NCI-H128 (cell line): ENCODE measurements around the gene DAAM2.
A peak's percentile ranks its signal among the peaks of the same experiment; 100 is the strongest.

Experiments used
- DNase-seq: peaks from one replicate; lab custom pipeline; 2025; ENCODE audit not compliant: unreplicated experiment; lab: John Stamatoyannopoulos, UW

The DAAM2 gene

DNA sequence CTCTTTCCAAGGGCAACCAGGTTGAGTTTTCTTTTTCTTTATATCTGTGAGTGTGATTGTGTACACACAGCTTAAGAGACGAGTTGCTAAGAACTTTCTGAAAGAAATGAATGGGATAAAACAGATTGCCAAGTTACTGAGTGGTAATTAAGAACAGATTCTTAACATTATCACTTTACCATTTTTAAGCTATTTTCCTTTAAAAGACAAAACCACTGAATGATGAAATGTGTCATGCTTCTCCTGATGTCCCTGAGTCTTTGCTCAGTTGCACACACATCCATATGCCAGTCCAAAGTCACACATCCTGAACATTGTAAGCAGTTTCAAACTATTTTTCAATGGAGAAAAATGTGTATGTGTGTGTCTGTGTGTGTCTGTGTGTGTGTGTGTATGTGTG, 5.5 kb upstream of the DAAM2 start:
- DNase-seq = no peak

DNA sequence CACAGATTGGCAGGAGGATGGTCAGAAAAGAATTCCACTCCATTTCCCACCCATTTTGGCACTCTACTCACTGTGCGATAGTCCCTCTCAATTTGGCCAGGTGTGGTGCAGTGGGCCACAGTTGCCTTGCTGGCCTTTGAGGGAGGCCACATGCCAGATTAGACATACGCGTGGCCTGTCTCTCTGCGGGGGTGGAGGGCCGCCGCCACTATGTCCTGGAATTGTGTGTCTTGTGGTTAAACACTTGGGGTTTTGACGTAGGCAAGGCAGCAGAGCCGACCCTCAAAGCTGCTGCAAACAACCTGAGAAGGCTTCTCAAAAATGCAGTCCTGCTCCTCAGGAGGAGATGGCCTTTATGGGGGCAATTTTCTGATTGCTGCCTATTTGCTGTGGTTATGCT, 4.9 kb upstream of the DAAM2 start:
- DNase-seq = no peak

DNA sequence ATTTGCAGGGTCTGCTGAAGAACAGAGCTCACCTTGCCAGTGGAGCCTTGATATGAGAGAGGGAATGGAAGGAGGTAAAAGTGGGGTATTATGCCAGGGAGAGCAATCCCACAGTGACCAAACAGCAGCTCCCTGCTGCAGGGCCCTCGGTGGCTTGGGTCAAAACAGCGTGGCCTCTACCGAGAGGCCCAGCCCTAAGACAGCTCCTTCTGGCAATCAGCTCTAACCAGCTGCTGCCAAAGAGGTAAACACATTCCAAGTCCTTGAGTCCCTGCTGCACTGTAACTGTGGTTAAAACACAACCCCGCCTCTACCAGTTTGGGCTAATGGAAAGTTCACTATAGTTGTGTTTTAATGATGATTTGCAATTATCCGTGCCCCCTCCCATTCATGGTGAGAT, 1.4 kb upstream of the DAAM2 start:
- DNase-seq = no peak

DNA sequence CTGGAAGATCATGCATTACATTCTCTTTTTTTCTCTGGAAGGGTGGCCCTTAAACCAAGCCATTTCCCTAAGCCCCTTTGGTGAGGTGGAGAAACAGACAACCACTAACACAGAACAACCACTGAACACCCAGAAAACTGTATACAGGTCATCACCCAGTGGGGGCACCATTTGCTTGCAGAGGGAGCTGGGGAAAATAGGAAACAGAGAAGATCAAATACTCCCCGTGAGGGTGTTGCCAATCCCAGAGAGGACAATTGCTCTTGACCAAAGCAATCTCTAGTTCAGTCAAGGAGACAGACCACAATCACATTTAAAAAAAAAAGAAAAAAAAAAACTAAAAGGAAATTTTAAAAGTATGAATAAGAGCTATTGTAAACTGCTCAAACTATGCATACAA, 865 bp upstream of the DAAM2 start:
- DNase-seq = no peak

DNA sequence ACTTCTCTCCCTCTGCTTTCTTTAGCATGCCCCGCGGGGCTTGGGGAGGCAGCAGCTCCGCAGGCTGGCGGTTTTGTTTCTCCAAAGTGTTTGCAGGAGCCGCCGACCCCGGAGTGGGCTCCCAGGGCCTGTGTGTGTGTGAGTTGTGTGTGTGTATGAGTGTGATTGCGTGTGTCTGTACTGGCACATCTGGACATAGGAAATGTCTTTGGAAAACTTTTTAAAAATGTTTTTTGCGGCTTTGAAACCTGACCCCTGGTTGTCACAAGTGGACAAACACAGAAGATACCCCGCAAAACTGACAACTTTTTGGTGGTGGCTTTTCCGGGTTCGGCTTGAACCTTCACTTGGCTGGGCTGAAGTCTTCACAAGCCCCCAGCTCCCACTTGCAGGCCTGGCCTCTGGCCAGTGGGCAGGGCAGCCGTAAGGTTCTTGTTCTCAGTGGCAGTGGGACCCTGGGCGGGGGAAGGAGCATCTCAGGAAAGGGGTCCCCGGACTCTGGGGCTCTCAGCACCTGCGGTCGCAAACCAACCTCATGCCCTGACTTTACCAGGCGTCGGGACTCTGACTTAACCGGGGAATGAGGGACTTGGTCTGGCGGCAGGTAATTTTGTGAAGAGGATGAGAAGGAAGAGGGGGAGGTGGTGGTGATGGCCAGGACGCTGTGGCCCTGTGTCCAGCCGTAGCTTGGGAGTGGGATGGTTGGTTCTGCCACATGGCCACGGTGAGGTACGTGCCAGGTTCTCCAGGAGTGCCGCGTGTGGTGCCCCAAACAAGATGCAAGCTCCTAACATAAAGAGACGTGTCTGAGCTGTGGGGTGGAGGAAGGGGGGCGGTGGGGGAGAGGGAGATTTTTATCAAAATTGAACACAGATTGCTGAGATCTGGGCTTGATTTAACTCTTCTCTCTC, 619 bp downstream of the DAAM2 start:
- no peak for DNase-seq

DNA sequence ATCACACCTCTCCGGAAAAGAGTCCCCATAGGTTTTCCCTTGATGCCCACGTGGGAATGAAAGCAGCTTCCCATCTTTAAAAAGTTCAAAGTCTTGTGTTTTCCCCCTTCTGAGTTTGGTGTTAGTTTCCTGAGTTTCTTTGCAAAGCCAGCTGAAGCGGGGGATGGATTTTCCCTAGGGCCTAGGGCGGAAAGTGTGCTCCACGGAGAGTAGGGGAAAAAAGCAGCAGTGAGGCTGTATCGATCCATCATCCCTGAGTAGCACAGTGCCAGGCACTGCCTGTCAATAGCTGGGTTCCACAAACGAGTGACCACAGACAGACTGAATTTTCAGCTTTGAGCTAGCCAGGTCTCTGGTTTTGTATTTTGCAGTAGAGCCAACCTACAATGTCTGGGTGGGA, 1.3 kb downstream of the DAAM2 start:
- no peak for DNase-seq

DNA sequence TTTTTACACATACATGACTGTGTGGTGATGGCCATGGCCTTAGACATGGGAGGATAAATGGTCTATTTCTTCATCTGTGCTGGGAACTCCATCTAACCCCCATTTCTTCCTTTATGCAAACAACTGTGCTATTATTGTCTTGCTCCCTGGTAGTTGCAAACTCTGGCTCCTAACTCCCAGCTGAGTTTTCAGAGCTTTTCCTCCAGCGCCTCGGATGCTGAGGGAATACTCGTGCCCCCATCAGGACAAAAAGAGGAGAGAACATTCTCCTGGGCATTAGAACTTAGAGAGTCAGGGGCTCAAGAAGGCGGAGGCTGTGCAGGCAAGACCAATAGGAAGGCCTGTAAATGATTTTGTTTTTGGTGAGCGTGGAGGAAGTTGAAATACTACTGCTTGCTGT, 2.1 kb downstream of the DAAM2 start:
- DNase-seq = no peak

DNA sequence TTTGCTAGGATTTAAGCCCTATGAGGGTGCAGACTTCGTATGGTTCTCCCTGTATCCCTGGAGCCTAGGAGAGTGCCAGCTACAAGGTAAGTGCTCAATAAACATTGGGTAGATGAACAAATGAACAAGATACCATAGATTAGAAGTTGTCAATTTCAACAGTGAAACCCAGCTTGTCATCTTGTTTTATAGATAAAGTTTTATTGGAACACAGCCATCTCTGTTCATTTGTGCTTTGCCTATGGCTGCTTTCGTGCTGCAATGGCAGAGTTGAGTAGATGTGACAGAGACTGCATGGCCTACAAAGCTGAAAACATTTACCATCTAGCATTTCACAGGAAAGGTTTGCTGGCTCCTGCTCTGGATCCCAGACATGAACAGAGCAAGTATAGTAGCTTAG, 5.6 kb downstream of the DAAM2 start:
- no peak for DNase-seq

DNA sequence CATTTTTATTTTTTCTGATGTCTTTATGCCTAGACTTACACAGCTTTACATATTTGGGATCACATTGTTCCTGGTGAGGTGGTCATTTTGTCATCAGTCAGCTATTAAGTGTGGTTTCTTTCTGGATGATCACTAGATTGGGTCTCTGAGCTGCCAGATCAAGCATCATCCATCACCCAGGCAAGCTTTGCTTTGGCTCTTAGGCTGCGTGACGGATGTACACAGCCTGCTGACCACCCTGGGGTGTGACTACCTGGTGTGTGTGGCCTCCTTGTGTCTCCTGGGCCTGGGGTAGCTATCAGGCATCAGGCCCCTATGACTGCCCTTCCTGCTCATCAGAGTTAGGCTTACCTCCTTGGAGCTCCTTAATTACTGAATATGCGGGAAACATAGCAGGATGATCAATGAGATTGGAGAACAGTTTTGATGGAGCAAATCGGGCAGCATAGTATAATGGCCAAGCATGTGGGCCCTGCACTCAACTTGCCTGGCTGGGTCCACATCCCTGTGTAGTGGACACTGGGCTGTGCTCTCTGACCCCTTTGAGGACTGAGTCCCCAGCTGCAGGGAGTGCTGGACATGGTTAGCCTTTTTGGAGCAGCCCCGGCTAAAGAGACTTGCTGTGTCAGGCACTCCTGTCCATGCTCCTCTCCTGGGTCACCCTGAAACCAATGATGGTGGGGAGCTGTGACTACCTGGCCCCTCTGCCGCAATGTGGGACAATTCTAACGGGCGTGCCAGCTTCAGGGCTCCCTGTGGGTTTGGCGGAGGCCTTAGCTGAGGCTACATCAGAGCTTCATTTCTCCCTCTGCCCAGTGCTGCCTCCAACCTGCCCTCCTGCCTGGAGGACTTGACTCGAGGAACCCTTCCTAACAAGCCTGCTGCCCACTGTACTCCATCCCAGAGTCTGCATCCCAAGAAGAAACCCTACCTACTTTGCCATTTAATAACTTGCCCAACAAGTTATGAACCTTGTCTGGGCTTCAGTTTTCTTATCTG, 8.2 kb downstream of the DAAM2 start:
- DNase-seq = no peak

DNA sequence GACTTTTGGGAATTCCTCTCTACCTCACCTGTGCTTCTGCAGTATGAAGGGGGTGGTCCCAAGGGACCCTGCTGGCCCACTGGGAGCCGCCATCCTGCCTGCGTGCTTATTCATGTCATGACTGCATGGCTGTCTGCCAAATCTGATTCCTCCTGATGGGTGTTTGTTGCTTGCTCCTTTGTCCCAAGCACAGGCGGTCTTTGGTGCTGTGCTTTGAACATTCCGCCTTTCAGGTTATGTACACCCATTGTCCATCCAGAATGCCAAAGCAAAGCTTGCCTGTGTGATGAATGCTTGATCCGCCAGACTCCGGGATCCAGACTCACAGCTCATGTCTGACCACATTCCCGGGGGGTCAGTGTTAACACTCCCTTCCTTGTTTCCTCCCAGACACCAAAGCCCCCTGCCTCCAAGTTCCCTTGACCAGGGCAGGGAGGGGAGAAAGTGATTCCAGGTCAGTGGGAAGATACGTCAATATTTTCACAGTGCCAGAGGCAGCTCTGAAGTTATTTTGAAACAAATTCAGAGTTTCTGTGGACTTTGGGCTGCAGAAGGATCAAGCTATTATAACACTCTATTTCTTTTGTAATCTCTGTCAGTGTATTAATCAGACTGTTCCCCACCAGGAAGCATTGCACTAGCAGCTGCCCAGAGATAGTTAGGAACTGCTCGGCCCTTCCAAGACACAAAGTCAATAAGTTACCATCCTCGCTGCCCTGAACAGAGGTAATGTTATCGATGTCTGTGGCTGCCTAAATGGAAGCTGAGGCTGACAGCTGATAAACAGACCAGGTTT, 9.5 kb downstream of the DAAM2 start:
- no peak for DNase-seq

DNA sequence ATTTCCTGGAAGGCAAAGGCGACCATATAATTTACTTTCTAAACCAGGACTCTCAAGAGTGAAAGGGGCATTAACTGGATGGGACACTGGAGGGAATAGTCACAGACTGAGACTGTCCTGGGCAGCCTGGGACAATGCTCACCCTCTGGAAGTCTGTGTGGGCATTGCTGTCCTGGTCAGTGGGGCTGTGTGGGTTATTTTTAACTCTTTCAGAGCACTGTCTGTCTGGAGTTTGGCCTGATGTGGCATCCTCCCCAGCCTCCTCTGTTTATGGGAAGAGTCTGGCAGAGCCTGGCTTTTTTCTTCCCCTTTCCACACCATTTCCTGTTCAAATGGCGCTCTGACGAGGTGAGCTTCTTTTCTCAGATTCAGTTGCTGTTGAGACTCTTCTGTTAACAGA, 11.7 kb downstream of the DAAM2 start:
- no peak for DNase-seq

DNA sequence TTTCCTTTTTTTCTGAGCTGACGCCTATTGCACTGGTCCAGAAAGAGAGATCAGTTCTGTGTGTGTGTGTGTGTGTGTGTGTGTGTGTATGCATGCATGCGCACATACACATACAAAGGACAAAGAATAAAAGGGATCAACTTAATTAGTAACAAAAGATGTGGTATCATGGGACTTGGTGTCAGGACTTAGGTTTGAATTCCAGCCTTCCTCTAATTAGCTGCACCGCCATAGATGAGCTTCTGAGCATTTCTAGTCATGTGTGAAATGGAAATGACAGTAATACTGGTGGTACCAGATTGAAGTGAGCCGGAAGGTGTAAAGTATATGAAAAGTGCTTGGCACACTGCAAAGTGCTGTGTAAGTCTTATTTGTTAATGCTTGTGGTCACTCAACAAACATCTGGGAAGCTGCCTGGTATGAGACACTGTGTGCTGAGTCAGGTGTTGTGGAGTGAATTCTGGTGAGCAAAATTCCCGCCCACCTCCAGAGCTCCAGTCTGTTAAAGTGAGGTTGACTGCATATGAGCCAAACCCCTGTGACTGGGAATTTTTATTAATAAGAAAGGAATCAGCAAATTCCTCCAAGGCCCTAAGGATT, 12.4 kb downstream of the DAAM2 start:
- no peak for DNase-seq

DNA sequence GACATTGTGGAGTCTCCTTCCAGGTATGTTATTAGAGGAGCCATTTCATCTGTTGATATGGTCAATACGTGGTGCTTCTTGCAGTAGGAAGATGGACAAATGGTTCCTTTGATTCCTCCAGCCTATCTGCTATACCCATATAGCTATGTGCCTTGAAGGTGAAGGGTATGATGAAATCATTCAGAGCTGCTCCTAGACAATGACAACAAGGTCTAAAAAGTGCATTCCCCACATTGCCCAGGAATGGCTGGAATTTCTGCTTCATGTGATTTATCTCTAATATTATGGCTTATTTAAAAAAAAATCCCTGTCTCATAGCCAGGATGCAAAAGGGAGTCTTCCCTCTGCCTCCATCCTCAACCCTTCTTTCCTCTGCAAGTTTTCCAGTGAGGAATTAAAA, 14.1 kb downstream of the DAAM2 start:
- no peak for DNase-seq

DNA sequence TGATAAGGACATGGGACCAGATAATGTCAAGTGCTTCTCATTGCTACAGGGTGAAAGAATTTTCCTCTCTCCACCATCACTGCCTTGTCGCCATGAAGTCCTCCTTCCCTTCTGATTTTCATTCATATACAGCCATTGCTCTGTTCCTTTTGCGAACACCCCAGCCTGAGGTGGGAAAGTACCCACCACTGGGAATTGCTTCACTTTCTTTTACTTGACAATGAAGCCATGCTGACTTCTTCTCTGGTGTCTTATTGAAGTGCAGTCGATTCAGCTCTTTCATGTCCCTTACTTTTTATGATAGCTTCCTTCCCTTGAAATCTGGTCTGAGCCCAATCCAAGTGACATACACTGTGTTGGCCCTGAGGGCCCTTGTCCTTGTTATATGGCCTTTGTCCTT, 16.2 kb downstream of the DAAM2 start:
- no peak for DNase-seq

DNA sequence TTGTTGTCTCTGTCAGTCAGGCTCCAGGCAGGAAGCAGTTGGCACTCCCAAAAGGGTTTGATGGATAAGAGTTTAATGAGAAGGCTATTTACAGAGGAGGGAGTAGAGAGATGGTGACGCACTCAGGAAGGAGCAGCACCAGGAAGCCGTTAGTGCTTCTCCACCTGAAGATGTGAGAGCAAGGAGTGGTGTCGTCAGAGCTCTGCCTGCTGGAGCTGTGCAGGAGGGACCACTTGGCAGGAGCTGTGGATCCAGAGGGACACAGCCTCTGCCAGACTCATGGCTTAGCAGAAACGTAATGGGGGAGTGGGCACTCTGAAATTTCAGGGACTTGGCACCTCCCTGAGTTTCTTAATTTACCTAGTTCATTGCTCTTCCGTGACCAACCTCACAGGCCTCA, 16.8 kb downstream of the DAAM2 start:
- no peak for DNase-seq

DNA sequence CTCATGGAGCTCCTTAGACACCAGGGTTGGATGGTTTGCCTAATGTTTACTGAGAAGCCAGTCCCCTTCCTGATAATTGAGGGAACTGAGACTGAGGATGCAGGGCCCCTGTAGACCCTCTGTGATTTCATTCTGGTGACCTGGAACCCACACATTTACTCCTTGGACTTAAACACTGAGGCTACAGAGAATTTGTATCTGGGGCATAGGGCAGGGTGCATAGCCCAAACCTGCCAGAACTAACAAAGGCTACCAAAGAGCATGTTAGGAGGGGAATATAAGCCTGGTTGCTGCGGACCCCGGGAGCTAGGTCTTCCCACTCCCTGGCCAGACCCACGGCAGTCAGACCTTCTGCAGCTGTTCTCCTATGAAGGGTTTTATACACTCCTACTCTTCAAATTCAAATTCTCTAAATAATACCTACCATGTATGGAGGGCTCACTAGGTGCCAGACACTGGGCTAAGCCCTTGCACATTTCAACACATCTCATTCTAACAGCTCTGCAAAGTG, 19.7 kb downstream of the DAAM2 start:
- DNase-seq = no peak

DNA sequence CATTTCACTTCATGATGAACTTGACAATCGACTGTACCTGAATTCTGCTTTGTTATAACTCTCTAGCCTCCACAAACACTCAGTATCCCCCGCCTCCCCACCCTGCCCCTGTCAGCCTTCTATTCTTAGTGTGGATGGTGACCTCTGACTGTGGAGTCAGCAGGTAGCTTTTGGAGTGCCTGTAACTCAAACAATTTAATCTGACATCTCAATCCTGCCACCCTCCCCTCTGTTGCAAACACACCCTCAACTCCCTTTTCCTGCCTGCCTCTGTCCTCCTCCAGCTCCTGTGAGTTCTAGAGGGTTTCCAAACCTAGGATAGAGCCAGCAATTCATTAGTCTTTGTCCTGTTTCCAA, 20.3 kb downstream of the DAAM2 start:
- DNase-seq = no peak

DNA sequence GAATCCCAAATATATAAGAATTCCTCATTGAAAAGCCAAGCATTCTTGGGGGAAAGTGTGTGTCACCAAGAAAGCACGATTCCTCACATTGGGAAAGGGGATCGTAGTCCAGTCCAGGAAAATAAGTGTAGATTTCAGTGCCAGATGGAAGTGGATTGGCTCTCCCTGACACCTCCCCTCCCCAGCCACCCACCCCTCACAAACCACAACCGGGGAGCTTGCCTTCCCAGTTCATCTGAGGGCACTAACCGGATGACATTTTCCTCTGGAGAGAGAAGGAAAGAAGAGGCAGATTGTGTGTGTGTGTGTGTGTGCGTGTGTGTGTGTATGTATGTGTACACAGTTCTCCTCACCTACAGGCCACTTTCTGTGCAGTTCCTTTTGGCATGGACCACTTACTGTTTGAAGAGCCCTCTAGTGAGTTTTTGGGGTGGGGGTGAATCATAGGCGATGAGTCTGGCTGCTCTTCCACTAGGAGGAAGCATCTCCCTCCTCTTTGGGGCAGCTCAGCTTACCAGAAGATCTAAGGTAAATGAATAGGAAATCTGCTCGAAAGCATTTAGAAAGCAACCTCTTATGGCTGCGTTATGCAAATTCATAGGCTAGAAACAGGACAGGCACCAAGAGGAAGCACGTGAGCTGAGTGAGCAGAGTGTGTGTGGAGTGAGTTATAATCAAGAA, 20.8 kb downstream of the DAAM2 start:
- peak; percentile 59 for DNase-seq

DNA sequence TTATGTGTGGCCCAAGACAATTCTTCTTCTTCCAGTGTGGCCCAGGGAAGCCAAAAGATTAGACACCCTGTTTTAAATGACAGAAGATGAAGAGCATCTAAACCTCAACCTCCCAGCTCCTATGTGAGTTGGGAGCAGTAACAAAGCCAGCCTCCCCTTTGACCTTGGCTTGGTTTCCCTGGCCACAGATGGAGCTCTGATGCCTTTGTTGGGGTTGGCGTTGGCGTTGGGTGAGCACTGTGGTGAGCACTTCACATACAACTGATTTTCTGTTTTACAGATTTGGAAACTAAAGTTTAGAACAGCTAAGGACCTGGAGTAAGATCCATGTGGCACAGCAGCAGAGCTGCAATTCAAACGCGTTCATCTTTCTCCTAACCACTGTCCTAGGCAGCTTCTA, 22.1 kb downstream of the DAAM2 start:
- DNase-seq = no peak

DNA sequence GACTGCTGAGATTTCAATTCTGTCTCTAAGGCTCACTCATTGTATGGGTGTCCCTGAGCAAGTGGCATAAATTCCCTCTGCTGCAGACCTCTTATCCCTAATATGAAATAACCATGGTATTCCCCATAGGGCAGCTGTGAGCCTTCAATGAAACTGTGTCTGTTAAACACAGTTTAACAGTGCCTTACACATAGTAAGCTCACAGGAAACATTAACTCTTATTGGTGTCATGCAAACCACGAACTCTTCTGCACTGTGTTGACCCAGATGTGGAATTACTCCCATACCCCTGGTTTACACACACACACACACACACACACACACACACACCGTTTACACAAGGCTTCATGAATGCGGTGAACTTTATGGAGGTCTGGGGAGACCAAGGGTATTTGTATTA, 23.2 kb downstream of the DAAM2 start:
- DNase-seq = no peak
